ENCODE measurements around the gene IL23R.

DNA sequence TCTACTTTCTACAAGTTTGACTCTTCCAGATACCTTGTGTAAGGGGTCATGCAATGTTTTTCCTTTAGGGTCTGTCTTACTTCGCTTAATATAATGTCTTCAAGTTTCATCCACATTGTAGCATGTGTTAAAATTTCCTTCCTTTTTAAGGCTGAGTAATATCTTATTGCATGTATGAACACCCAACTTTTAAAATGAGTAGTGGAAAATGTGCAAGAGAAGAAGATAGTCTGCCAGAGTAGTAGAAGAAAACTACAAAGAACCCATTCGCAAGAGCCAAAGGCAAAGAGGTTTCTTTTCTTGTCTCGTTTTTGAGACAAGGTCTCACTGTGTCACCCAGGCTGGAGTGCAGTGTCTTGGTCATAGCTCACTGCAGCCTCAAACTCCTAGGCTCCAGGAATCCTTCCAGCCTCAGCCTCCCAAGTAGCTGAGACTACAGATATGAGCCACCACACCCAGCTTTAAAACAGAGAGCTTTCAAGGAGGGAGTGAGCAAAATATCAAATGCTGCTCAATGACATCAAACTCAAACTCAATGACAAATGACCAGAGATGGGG lies 9.4 kb downstream of the IL23R start:
- no peak for TF ChIP-seq POLR2AphosphoS5 (IDR thresholded peaks at IDR 0.05; ENCODE audit: low read depth, low read length)
- TF ChIP-seq POLR2A (IDR thresholded peaks at IDR 0.05; ENCODE audit: low read depth, low read length): no peak
- no peak for TF ChIP-seq TAF1 (IDR thresholded peaks at IDR 0.05; ENCODE audit: low read depth, low read length)
- TF ChIP-seq PAX5 (IDR thresholded peaks at IDR 0.05; ENCODE audit: insufficient read depth, low read length, severe bottlenecking): no peak
